Panc1 (cell line): Measurements from ENCODE around the gene NDUFV2.

Experiments used
- CTCF ChIP-seq: fragments of 450-650 bp; IDR thresholded peaks from 2 replicates; pipeline ENCODE4 v1.5.1; 2017; ENCODE audit warnings: mild to moderate bottlenecking
- POLR2AphosphoS5 ChIP-seq: IDR thresholded peaks from 2 replicates; pipeline ENCODE4 v1.6.1; 2012; ENCODE audit warnings: mild to moderate bottlenecking, low read depth, low read length, moderate library complexity
- REST ChIP-seq, 2 experiments: IDR thresholded peaks; 2 replicates each; pipeline ENCODE4 v1.6.1; 2011 to 2012; ENCODE audit warnings: low read depth in 2 of 2, control low read depth in 1 of 2, low read length in 1 of 2, mild to moderate bottlenecking in 1 of 2, moderate library complexity in 1 of 2; ENCODE audit not compliant: insufficient read depth in 1 of 2
- TCF7L2 ChIP-seq: IDR thresholded peaks from 2 replicates; pipeline ENCODE4 v1.6.1; 2011; ENCODE audit warnings: mild to moderate bottlenecking, low read depth, low read length, inconsistent platforms

GRCh38 chr18:9130806-9131205 lies 28.3 kb downstream of the NDUFV2 start:
- TF ChIP-seq REST (IDR thresholded peaks at IDR 0.05; ENCODE audit: insufficient read depth in 1 of 2, low read depth in 2 of 2, low read length in 1 of 2), result no peak
- TF ChIP-seq POLR2AphosphoS5, result no peak
- no peak for TF ChIP-seq CTCF
- TF ChIP-seq TCF7L2, result no peak
